SK-N-SH (cell line): Measurements from ENCODE around the gene ARL6IP5.
A peak's percentile ranks its signal among the peaks of the same experiment; 100 is the strongest.

Experiments
- EZH2phosphoT487 ChIP-seq: fragments of 200-600 bp; sonication (generic); IDR thresholded peaks from 2 replicates; pipeline ENCODE4 v1.6.1; 2017; ENCODE audit warnings: low read depth, mixed run types, mild to moderate bottlenecking, antibody characterized with exemption, moderate library complexity, borderline replicate concordance
- GATA2 ChIP-seq: sonication (generic); formaldehyde crosslinking; IDR thresholded peaks from 2 replicates; pipeline ENCODE4 v1.5.0; 2020; ENCODE audit warnings: mild to moderate bottlenecking, missing genetic modification reagents
- MXI1 ChIP-seq: IDR thresholded peaks from 2 replicates; pipeline ENCODE4 v1.6.1; 2012; ENCODE audit warnings: mild to moderate bottlenecking, low read depth, low read length, improper control_type of control experiment
- RAD21 ChIP-seq: IDR thresholded peaks from 2 replicates; pipeline ENCODE4 v1.6.1; 2012; ENCODE audit warnings: mild to moderate bottlenecking, low read length
- RCOR1 ChIP-seq: fragments of 150-350 bp; IDR thresholded peaks from 2 replicates; pipeline ENCODE4 v1.6.1; 2017; ENCODE audit warnings: antibody characterized with exemption, low read length
- RFX5 ChIP-seq: IDR thresholded peaks from 2 replicates; pipeline ENCODE4 v1.6.1; 2012; ENCODE audit warnings: mild to moderate bottlenecking, improper control_type of control experiment, low read length
- TF ChIP-seq, protein P1 (sequence below): fragments of 200-600 bp; sonication (generic); IDR thresholded peaks from 2 replicates; pipeline ENCODE4 v1.6.1; 2017; ENCODE audit warnings: antibody characterized with exemption, mild to moderate bottlenecking, moderate library complexity
- TF ChIP-seq, protein P2 (sequence below): IDR thresholded peaks from 2 replicates; pipeline ENCODE4 v1.6.1; 2012; ENCODE audit warnings: mild to moderate bottlenecking, low read depth, low read length, moderate library complexity

DNA sequence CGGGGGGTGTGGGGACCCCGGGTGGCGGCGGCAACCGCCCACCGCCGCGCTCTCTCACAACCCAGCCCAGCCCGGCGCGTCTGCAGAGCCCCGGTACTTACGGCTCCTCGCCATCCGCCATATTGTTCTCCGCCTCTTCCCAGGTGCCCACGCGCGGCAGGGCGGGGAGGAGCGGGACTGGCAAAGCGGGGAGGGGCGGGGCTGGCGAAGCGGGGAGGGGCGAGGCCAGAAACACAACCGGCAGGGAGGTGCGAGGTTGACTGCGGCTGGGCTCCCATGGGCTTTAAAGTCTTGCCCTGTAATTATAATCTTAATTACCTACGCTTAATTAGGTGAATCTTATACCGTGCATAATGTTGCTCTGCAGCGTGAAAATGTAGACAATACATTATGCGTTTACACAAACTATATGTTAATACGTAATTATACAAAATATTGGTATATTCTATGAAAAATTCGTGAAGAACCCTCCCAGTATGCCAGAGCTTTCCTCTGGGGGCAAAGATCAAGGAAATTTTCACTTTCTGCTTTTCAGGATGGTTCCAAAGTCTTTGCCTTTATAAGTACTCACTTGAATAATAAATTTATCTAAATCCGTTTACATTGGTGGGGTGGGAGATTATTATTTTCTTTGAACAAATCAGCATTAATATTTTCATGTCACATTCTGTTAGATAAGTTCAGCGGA is 4.4 kb upstream of the ARL6IP5 start, which contains the start of gene UBA3:
- TF ChIP-seq, protein P1, sequence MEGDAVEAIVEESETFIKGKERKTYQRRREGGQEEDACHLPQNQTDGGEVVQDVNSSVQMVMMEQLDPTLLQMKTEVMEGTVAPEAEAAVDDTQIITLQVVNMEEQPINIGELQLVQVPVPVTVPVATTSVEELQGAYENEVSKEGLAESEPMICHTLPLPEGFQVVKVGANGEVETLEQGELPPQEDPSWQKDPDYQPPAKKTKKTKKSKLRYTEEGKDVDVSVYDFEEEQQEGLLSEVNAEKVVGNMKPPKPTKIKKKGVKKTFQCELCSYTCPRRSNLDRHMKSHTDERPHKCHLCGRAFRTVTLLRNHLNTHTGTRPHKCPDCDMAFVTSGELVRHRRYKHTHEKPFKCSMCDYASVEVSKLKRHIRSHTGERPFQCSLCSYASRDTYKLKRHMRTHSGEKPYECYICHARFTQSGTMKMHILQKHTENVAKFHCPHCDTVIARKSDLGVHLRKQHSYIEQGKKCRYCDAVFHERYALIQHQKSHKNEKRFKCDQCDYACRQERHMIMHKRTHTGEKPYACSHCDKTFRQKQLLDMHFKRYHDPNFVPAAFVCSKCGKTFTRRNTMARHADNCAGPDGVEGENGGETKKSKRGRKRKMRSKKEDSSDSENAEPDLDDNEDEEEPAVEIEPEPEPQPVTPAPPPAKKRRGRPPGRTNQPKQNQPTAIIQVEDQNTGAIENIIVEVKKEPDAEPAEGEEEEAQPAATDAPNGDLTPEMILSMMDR: no peak
- TF ChIP-seq GATA2 (no peak), MXI1 (no peak), RCOR1 (no peak), EZH2phosphoT487 (no peak), RAD21 (no peak), RFX5 (no peak)
- TF ChIP-seq, protein P2, sequence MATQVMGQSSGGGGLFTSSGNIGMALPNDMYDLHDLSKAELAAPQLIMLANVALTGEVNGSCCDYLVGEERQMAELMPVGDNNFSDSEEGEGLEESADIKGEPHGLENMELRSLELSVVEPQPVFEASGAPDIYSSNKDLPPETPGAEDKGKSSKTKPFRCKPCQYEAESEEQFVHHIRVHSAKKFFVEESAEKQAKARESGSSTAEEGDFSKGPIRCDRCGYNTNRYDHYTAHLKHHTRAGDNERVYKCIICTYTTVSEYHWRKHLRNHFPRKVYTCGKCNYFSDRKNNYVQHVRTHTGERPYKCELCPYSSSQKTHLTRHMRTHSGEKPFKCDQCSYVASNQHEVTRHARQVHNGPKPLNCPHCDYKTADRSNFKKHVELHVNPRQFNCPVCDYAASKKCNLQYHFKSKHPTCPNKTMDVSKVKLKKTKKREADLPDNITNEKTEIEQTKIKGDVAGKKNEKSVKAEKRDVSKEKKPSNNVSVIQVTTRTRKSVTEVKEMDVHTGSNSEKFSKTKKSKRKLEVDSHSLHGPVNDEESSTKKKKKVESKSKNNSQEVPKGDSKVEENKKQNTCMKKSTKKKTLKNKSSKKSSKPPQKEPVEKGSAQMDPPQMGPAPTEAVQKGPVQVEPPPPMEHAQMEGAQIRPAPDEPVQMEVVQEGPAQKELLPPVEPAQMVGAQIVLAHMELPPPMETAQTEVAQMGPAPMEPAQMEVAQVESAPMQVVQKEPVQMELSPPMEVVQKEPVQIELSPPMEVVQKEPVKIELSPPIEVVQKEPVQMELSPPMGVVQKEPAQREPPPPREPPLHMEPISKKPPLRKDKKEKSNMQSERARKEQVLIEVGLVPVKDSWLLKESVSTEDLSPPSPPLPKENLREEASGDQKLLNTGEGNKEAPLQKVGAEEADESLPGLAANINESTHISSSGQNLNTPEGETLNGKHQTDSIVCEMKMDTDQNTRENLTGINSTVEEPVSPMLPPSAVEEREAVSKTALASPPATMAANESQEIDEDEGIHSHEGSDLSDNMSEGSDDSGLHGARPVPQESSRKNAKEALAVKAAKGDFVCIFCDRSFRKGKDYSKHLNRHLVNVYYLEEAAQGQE: peak; percentile 71; the same call in 1 of the 2 replicates
